NCI-H2107 (cell line): Measurements from ENCODE around the gene DPH6.

Experiments
- DNase-seq: peaks from one replicate; lab custom pipeline; 2025; lab: John Stamatoyannopoulos, UW

Gene DPH6

DNA sequence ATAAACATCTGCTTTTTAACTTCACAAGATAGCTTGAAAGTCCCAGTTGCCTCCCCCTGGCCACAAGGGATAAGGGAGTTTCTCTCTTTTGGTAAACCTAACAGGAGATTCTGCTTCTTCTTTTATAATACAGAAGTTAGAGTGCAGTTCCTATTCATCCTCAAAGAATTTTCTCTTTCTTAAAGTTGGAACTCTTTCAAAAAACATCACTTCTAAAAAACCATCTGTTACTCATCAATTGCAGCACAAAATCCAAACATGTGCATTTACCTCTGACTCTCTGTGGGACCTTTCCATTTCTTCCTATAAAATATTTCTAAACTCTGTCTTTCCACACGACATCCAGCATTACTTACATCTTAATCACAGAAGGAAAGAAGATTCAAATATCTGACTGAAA lies 5.1 kb downstream of the DPH6 start:
- DNase-seq, result no peak

- no peak for DNase-seq
These were observed 5.9 kb downstream of the DPH6 start for GRCh38 chr15:35540021-35540420.

DNA sequence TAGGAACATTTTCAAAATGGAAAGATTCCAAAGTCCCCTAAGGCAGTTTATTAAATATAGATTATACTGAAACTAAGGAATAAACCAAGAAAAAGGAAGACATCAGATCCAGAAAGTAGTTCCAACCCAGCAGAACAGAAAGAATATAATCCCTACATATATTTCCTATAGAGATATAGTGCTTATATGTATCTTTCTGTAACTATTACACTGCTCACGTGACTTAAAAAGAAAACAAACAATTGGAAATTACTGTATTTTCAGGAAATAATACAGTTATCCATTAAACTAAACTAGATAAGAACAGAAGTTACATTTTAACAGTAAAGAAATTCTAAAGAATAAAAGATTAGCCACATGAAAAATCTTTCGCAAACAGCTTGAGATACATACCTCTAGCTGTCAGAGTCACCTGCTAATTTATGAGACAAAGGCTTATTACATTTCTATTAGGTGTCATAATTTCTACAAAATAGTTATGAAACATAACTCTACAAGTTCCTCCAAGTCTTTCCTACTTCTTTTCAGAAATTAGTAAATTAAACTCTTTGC lies 10.5 kb downstream of the DPH6 start:
- DNase-seq, result no peak

- DNase-seq, result no peak
These were observed 12.5 kb downstream of the DPH6 start for GRCh38 chr15:35533130-35534110.

GRCh38 chr15:35530698-35531097 lies 15.3 kb downstream of the DPH6 start:
- no peak for DNase-seq

DNA sequence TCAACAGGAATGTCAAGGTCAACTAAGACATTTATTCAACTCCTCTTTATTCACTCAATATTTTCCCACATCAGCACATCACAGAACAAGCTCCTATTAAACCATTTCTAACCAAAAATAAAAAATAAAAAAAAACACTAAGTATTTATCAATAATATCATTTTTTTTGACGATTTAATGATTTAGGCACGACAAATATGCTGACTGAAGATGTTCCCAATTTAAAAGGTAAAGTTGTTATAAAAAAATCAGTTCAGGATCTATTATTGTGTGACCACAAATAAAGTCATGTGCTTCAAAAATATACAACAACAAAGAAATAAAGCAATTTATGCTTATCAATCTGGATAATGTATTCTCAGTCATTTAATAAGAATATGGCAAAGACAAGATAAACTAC lies 16.2 kb downstream of the DPH6 start:
- DNase-seq, result no peak

- DNase-seq, result no peak
These were observed 23.9 kb downstream of the DPH6 start for GRCh38 chr15:35522061-35522460.

DNA sequence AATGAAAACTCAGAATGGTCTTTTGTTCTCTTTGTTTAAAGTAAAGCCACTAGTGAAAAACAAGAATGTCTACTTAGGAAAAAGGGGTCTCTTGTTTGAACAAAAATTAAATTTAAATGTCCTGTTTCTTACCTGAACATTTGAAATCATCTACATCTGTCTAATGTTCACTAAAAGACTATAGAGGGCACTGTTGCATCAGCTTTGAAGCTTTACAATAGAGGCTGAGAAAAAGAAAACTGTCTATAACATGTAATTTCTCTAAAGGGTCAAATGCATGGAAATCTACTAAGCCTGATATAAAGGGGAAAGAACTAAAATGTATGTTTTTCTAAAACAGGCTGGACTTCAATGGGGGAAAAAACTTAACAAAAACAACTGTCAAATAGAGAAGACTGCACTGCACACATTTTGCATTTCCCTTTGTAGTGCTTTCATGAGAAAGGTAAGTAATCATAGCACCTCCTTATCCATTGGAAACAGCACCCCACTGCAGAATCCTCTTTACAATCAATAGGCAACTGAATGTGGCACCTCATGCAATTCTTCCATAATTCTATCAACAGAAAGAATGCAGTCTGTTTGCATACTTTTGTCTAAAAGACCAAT lies 26.3 kb downstream of the DPH6 start:
- peak; percentile 29 for DNase-seq

DNA sequence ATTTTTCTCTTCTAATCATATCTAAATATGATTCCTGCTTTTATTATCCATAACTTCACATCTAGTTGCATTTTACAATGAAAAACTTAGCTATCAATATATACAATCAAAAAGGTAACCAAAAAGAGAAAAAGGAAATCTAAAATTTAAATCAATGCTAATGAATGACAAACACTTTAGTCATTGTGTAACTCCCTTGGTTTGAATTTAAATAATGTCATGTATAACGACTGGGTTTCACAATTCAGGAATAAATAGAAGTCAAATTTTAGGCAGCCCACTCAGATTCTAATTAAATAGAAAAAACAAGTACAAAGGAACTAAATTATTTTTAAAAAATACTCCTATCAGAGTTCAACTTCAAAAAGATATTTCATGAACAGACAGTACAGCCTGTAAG lies 26.9 kb downstream of the DPH6 start:
- no peak for DNase-seq

DNA sequence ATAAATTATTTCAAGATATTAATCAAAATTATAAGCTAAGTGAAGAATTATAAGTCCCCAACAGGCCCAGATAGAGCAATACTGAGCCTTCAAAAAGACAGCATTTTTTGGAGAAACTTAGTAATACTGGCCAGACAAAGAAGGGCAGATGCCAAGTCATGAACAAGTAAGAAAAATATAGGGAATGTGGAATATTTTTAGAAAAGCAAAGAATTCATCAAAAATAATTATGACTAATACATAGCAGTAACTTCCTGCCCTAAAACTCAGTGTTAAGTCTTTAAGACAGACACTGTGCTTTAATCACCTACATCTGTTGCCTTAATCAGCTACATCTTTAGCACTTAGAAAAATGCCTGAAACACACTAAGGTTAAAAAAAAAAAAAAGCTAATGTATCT lies 31.2 kb downstream of the DPH6 start:
- no peak for DNase-seq

DNA sequence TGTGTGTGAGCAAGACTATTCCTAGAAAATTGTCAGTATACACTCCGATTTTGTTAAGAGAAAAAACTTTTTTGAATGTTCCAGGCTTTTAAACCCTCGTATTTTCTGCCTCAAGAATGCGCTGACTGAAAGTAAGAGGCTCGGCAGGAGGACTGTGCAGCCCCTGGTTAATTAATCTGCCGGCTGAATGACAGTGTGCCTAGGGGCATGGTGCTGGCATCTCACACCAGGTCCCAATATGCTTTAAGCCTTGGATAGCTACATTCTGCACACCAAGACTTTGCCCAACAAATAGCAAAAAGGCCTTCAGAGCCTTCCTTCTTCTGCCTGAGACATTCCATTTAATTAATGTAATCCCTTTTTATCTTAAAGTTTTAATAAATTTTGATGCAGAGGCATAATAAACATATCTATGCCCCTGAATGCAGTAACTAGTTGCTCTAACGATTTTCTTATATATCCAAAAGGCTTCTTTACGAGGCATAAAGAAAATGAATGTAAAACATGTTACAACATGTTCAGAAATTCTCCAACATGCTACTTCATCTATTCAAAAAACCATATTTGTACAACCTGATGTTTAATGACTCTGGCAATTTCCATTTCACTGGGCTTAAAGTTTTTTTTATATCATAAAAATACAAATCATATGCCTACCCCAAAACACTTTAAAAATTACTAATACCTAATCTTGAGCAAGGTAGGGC lies 37.9 kb downstream of the DPH6 start:
- no peak for DNase-seq

- DNase-seq, result no peak
These were observed 39.6 kb downstream of the DPH6 start for GRCh38 chr15:35506272-35506870.

DNA sequence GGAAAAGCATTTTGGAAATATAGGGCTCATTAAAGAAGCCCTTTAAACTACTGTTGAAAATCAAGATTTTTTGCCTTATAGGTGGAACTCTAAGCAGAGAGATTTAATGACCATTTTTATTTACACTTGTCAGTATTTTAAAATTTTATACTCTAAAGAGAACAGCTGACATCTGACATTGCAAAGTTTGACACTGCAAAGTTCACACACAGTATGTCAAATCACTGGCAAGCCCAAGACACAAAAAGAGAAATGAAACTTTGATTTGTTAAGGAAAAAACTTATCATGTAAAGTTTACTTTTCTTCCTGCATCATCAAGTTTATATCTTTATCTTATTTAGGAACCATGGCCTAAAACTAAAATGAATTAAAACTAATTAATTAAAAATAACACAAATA lies 40.2 kb downstream of the DPH6 start:
- no peak for DNase-seq

GRCh38 chr15:35505141-35505540 lies 40.8 kb downstream of the DPH6 start:
- DNase-seq, result no peak

GRCh38 chr15:35499723-35500122 lies 46.2 kb downstream of the DPH6 start:
- no peak for DNase-seq

DNA sequence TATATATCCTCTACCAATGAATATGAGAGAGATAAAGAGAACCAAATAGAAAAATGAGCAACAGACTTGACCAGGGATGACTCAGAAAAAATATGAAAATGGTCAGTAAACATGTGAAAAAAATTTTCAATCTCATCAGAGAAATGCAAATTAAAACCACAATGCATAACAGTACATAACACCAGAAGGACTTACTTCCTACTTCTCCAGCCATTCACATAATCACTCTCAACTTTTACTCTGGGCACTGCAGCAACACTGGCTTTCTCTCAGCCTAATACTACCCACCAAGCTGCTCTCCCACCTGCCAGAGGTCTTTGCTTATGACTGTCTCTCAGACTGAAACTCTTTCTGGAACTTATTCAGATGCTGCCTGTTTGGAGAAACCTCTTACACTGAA lies 49.4 kb downstream of the DPH6 start:
- no peak for DNase-seq

DNA sequence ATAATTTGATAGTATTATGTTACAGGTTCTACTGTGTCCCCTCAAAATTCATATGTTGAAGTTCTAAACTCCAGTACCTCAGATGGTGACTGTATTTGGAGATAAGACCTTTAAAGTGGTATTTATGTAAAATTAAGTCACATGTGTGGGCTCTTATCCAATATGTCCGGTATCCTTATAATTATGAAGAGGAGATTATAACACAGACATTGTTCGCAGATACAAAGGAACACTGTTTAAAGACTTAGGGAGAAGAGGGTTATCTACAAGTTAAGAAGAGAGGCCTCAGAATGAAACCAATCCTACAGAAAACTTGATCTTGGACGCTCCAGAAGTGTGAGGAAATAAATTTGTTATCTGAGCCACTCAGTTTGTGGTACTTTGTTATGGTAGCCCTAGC lies 50.9 kb downstream of the DPH6 start:
- DNase-seq, result no peak

DNA sequence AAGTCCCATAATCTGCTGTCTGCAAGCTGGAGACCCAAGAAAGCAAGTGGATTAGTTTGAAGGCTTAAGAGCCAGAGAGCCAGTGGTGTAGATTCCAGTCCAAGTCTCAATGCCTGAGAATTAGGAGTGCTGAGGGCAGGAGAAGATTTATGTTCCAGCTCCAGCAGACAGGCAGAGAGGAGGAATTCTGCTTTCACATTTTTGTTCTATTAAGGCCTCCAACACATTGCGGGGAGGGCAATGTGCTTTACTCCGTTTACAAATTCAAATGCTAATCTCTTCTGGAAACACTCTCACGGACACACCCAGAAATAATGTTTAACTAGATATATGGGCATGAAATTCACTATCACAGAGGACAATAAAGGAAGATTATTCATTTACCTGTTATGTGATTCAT lies 54.0 kb downstream of the DPH6 start:
- no peak for DNase-seq

- no peak for DNase-seq
These were observed 54.8 kb downstream of the DPH6 start for GRCh38 chr15:35491173-35491572.

- no peak for DNase-seq
These were observed 55.5 kb downstream of the DPH6 start for GRCh38 chr15:35490511-35490910.

- DNase-seq, result no peak
These were observed 58.5 kb downstream of the DPH6 start for GRCh38 chr15:35487417-35487816.

DNA sequence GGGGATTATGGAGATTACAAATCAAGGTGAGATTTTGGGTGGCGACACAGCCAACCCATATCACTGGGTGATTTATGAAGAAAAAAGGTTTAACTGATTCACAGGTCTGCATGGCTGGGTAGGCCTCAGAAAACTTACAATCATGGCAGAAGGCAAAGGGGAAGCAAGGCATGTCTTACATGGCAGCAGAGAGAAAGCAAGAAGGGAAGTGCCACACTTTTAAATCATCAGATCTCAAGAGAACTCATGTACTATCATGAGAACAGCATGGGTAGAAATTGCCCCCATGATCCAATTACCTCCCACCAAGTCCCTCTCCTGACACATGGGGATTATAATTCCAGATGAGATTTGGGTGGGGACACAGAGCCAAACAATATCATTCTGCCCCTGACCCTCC lies 59.7 kb downstream of the DPH6 start:
- no peak for DNase-seq
